ENCODE measurements around the gene SIGMAR1.

SIGMAR1 gene

GRCh38 chr9:34611811-34612787 is 25.5 kb downstream of the SIGMAR1 start, which contains the start of gene RPP25L:
RPP25L (minus strand) TSS chr9:34612097; CDS start chr9:34611296, 801 bp downstream.
- H3K27ac ChIP-seq (ENCODE audit: poor library complexity, severe bottlenecking), result peak within 1 kb of the TSS; percentile 73
- DNase-seq (ENCODE audit: low spot score) (no peak), ATAC-seq (ENCODE audit: low read depth) (peak; percentile 81)

GRCh38 chr9:34611251-34611810 is 26.3 kb downstream of the SIGMAR1 start:
- peak; percentile 2; the same call in 1 of the 3 replicates for ATAC-seq (ENCODE audit: low read depth)
- no peak for TF ChIP-seq CTCF (IDR thresholded peaks at IDR 0.05; ENCODE audit: poor library complexity, severe bottlenecking)
- Histone ChIP-seq H3K27ac (ENCODE audit: poor library complexity, severe bottlenecking) (peak overlapping the region; percentile 73), H3K36me3 (ENCODE audit: low read depth) (no peaks in the 10 kb centered on the region), H3K4me3 (ENCODE audit: severe bottlenecking) (peak overlapping the region; percentile 57), H3K9me3 (ENCODE audit: severe bottlenecking) (no peaks in the 10 kb centered on the region), H3K27me3 (ENCODE audit: insufficient read depth, poor library complexity, severe bottlenecking) (no peaks in the 10 kb centered on the region), H3K4me1 (ENCODE audit: insufficient read depth, poor library complexity, severe bottlenecking) (no peaks in the 10 kb centered on the region)
- no peak for DNase-seq (ENCODE audit: low spot score)

More at GRCh38 chr9:34611811-34612787, 25.5 kb downstream of the SIGMAR1 start, which contains the start of gene RPP25L:
- Histone ChIP-seq H3K9me3 (ENCODE audit: severe bottlenecking) (no peaks in the 10 kb centered on the region), H3K36me3 (ENCODE audit: low read depth) (no peaks in the 10 kb centered on the region), H3K27me3 (ENCODE audit: insufficient read depth, poor library complexity, severe bottlenecking) (no peaks in the 10 kb centered on the region), H3K4me1 (ENCODE audit: insufficient read depth, poor library complexity, severe bottlenecking) (no peaks in the 10 kb centered on the region), H3K4me3 (ENCODE audit: severe bottlenecking) (peak within 1 kb of the TSS; percentile 57)
- TF ChIP-seq CTCF (IDR thresholded peaks at IDR 0.05; ENCODE audit: poor library complexity, severe bottlenecking), result no peak

- Histone ChIP-seq H3K27me3 (ENCODE audit: insufficient read depth, poor library complexity, severe bottlenecking) (no peaks in the 10 kb centered on the region), H3K9me3 (ENCODE audit: severe bottlenecking) (no peaks in the 10 kb centered on the region), H3K27ac (ENCODE audit: poor library complexity, severe bottlenecking) (peak overlapping the region; percentile 73), H3K4me3 (ENCODE audit: severe bottlenecking) (peak overlapping the region; percentile 57), H3K4me1 (ENCODE audit: insufficient read depth, poor library complexity, severe bottlenecking) (no peaks in the 10 kb centered on the region), H3K36me3 (ENCODE audit: low read depth) (no peaks in the 10 kb centered on the region)
- ATAC-seq (ENCODE audit: low read depth) (no peak), DNase-seq (ENCODE audit: low spot score) (no peak)
- TF ChIP-seq CTCF (IDR thresholded peaks at IDR 0.05; ENCODE audit: poor library complexity, severe bottlenecking), result no peak
These were observed 27.0 kb downstream of the SIGMAR1 start for GRCh38 chr9:34610434-34611206.

- DNase-seq (ENCODE audit: low spot score), result no peak
- ATAC-seq (ENCODE audit: low read depth), result no peak
- H3K9me3 ChIP-seq (ENCODE audit: severe bottlenecking), result no peaks in the 10 kb centered on the region
- TF ChIP-seq CTCF (IDR thresholded peaks at IDR 0.05; ENCODE audit: poor library complexity, severe bottlenecking), result no peak
- no peaks in the 10 kb centered on the region for H3K27me3 ChIP-seq (ENCODE audit: insufficient read depth, poor library complexity, severe bottlenecking)
- no peak overlapping the region for H3K27ac ChIP-seq (ENCODE audit: poor library complexity, severe bottlenecking)
- no peaks in the 10 kb centered on the region for H3K36me3 ChIP-seq (ENCODE audit: low read depth)
- no peak overlapping the region for H3K4me3 ChIP-seq (ENCODE audit: severe bottlenecking)
- H3K4me1 ChIP-seq (ENCODE audit: insufficient read depth, poor library complexity, severe bottlenecking), result no peaks in the 10 kb centered on the region
These were observed 30.3 kb downstream of the SIGMAR1 start for GRCh38 chr9:34607331-34607730.

Measured in RWPE2 (cell line).